Transverse colon (tissue), 4 donors: ENCODE results near the gene GRIA3.

Experiments
- CTCF ChIP-seq, 5 experiments: fragments of 200-600 bp in 3 of 5; fragments of 450-650 bp in 2 of 5; sonication (generic) in 3 of 5; IDR thresholded peaks; 1 replicate in 2 of 5; 2 replicates in 3 of 5; pipeline ENCODE4 v1.5.1; 2016 to 2017; ENCODE audit warnings: antibody characterized with exemption in 5 of 5, inconsistent platforms in 3 of 5, mild to moderate bottlenecking in 2 of 5, moderate library complexity in 1 of 5
- EP300 ChIP-seq: sonication (generic); formaldehyde crosslinking; IDR thresholded peaks from one replicate; pipeline ENCODE4 v1.6.1; 2017; ENCODE audit warnings: antibody characterized with exemption, low read depth
- POLR2A ChIP-seq: fragments of 450-650 bp; IDR thresholded peaks from one replicate; pipeline ENCODE4 v1.6.1; 2016; ENCODE audit warnings: antibody characterized with exemption, mild to moderate bottlenecking, moderate library complexity
- POLR2AphosphoS5 ChIP-seq, 3 donors: sonication (generic); formaldehyde crosslinking; IDR thresholded peaks; one replicate each; pipeline ENCODE4 v1.6.1; 2016; ENCODE audit warnings: antibody characterized with exemption in 3 of 3

- TF ChIP-seq CTCF (IDR thresholded peaks at IDR 0.05) (no peak), POLR2AphosphoS5 (IDR thresholded peaks at IDR 0.05) (no peak), POLR2A (no peak), EP300 (no peak)
Measured at GRCh38 chrX:123310112-123310511, 126.0 kb downstream of the GRIA3 start.
